Thoracic aorta (tissue), 2 donors: ENCODE data around the gene SIRPA. TPM values are rescaled to one million over a fixed set of nuclear protein-coding genes. Genes with fewer than 3 reads are reported as not detected.

Experiments used
- ATAC-seq: fragments of 150-250 bp; one replicate; pipeline ENCODE4 v1.8.0; 2017; ENCODE audit warnings: low read depth; ENCODE audit not compliant: insufficient number of reproducible peaks, low FRiP score
- DNase-seq: peaks from one replicate; pipeline ENCODE4 v3.0.0-alpha.2; 2020; ENCODE audit warnings: low spot score
- H3K27ac ChIP-seq, 2 donors: fragments of 200-600 bp; sonication (generic); 1 replicate in 1 of 2; 2 replicates in 1 of 2; pipeline ENCODE4 v1.5.1; 2016; ENCODE audit warnings: mild to moderate bottlenecking in 2 of 2, moderate library complexity in 2 of 2
- H3K27me3 ChIP-seq: fragments of 200-600 bp; sonication (generic); replicated peaks from 2 replicates; pipeline ENCODE4 v1.6.0; 2016; ENCODE audit warnings: mild to moderate bottlenecking; ENCODE audit not compliant: insufficient read depth
- H3K36me3 ChIP-seq: fragments of 200-600 bp; sonication (generic); one replicate; pipeline ENCODE4 v1.5.1; 2016
- H3K4me1 ChIP-seq, 2 donors: fragments of 200-600 bp; sonication (generic); 1 replicate in 1 of 2; 2 replicates in 1 of 2; pipeline versions ENCODE4 v1.5.1 to v1.6.0; 2016; ENCODE audit warnings: low read depth in 2 of 2, mild to moderate bottlenecking in 1 of 2; ENCODE audit not compliant: control insufficient read depth in 1 of 2
- H3K4me3 ChIP-seq: fragments of 200-600 bp; sonication (generic); 2 replicates; pipeline ENCODE4 v1.5.1; 2016; ENCODE audit warnings: mild to moderate bottlenecking
- H3K9me3 ChIP-seq: fragments of 200-600 bp; sonication (generic); 2 replicates; pipeline ENCODE4 v1.5.1; 2016
- CTCF ChIP-seq: fragments of 200-600 bp; sonication (generic); IDR thresholded peaks from one replicate; pipeline ENCODE4 v1.5.1; 2019; ENCODE audit warnings: antibody characterized with exemption
- total RNA-seq, 2 donors: library from RNA; depleted of rRNA; stranded (reverse); fragments of >200 nt; gene quantifications; one replicate each; pipeline versions ENCODE4 v1.1.0 to v1.2.3, GENCODE V29; 2016

The SIRPA gene
- total RNA-seq, 2 donors from 2014 or later = 29.5 to 62.9 TPM

- no peak overlapping the region for H3K27ac ChIP-seq
- H3K9me3 ChIP-seq = no peaks in the 10 kb centered on the region
- no peaks in the 10 kb centered on the region for H3K27me3 ChIP-seq
- no peak for TF ChIP-seq CTCF
- peaks cover 3% of the 10 kb centered on the region for H3K36me3 ChIP-seq
- no peak overlapping the region for H3K4me3 ChIP-seq
- peaks cover 4 to 15% of the 10 kb centered on the region in 2 donors for H3K4me1 ChIP-seq
- no peak for DNase-seq
- ATAC-seq = no peak
Observed at GRCh38 chr20:1905693-1906092, 10.5 kb downstream of the SIRPA start.

GRCh38 chr20:1906361-1907051 is 11.3 kb downstream of the SIRPA start:
- peaks cover 4 to 14% of the 10 kb centered on the region in 2 donors for H3K4me1 ChIP-seq
- DNase-seq (no peak), ATAC-seq (no peak)
- H3K27ac ChIP-seq = no peak overlapping the region
- H3K27me3 ChIP-seq = no peaks in the 10 kb centered on the region
- H3K4me3 ChIP-seq = no peak overlapping the region
- no peak for TF ChIP-seq CTCF
- no peaks in the 10 kb centered on the region for H3K9me3 ChIP-seq
- H3K36me3 ChIP-seq = peaks cover 3% of the 10 kb centered on the region

GRCh38 chr20:1907586-1907985 is 12.4 kb downstream of the SIRPA start:
- TF ChIP-seq CTCF = no peak
- Histone ChIP-seq H3K9me3 (no peaks in the 10 kb centered on the region), H3K36me3 (peaks cover 8% of the 10 kb centered on the region), H3K4me1 (peaks cover 4 to 14% of the 10 kb centered on the region in 2 donors), H3K27ac (no peak overlapping the region), H3K4me3 (no peak overlapping the region), H3K27me3 (no peaks in the 10 kb centered on the region)
- no peak for DNase-seq
- ATAC-seq = no peak

- no peak for TF ChIP-seq CTCF
- Histone ChIP-seq H3K4me1 (peaks cover 4 to 14% of the 10 kb centered on the region in 2 donors), H3K36me3 (peaks cover 11% of the 10 kb centered on the region), H3K27ac (no peak overlapping the region), H3K4me3 (no peak overlapping the region), H3K9me3 (no peaks in the 10 kb centered on the region), H3K27me3 (no peaks in the 10 kb centered on the region)
- no peak for DNase-seq
- no peak for ATAC-seq
Observed at GRCh38 chr20:1908191-1908590, 13.0 kb downstream of the SIRPA start.

GRCh38 chr20:1909097-1909496 is 13.9 kb downstream of the SIRPA start:
- H3K4me1 ChIP-seq = peaks cover 4 to 14% of the 10 kb centered on the region in 2 donors
- H3K36me3 ChIP-seq = peaks cover 11% of the 10 kb centered on the region
- no peak for DNase-seq
- H3K4me3 ChIP-seq = no peak overlapping the region
- no peak for TF ChIP-seq CTCF
- no peak overlapping the region for H3K27ac ChIP-seq
- H3K27me3 ChIP-seq = no peaks in the 10 kb centered on the region
- H3K9me3 ChIP-seq = no peaks in the 10 kb centered on the region
- ATAC-seq = no peak
